Epithelial cell of prostate (primary cell): ENCODE data around the gene PLD5.
"Not testable (repeated sequence)": the region's sequence is repeated elsewhere in the genome, so short reads cannot be mapped to it uniquely, and the experiment has no call there.

ENCODE experiments used
- DNase-seq: peaks from one replicate; pipeline ENCODE4 v3.0.0-alpha.2; 2011; ENCODE audit warnings: low read depth, low spot score
- H3K27ac ChIP-seq: fragments of 450-650 bp; 2 replicates; pipeline ENCODE4 v1.5.1; 2017; ENCODE audit warnings: mild to moderate bottlenecking

The PLD5 gene

GRCh38 chr1:242314085-242314649 lies 210.3 kb downstream of the PLD5 start:
- not testable (repeated sequence) for DNase-seq

GRCh38 chr1:242308681-242309080 lies 215.8 kb downstream of the PLD5 start:
- DNase-seq, H3K27ac ChIP-seq: not testable (repeated sequence)

More at GRCh38 chr1:242314085-242314649, 210.3 kb downstream of the PLD5 start:
- not testable (repeated sequence) for H3K27ac ChIP-seq

GRCh38 chr1:242293781-242294180 lies 230.7 kb downstream of the PLD5 start:
- not testable (repeated sequence) for DNase-seq, H3K27ac ChIP-seq

GRCh38 chr1:242288067-242288466 lies 236.4 kb downstream of the PLD5 start:
- not testable (repeated sequence) for DNase-seq, H3K27ac ChIP-seq

DNA sequence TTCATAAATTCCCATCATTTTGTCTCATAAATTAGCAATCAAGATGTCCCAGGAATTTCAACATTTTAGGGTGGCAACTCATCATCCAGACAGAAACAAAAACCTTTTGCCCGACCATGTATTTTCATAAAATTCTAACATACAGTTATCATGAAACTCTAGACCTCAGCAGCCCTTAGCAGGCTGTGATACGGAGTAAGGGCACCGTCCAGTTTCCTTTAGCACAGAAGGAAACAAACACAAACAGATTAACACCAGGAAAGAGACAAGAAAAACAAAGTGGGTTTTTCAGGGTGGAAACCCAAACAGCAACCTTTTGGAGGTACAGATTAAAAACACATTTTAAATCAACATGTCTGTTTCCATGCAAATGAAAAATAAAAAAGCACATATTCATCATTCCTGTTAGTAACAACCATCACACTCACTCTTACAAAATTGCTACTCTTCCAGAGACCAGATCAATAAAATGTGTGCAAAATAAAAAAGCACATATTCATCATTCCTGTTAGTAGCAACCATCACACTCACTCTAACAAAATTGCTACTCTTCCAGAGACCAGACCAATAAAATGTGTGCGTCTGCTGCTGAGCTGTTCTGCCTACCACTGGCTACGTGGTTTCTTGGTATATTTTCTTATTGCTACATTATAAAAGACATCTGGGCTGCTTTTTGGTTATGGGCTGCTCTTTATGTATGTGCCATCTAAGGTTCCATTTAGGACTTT lies 241.6 kb downstream of the PLD5 start:
- DNase-seq, H3K27ac ChIP-seq: not testable (repeated sequence)

GRCh38 chr1:242278406-242278805 lies 246.1 kb downstream of the PLD5 start:
- not testable (repeated sequence) for H3K27ac ChIP-seq, DNase-seq

GRCh38 chr1:242276769-242277168 lies 247.7 kb downstream of the PLD5 start:
- not testable (repeated sequence) for H3K27ac ChIP-seq, DNase-seq

GRCh38 chr1:242267004-242267403 lies 257.5 kb downstream of the PLD5 start:
- not testable (repeated sequence) for H3K27ac ChIP-seq, DNase-seq

GRCh38 chr1:242264419-242264818 lies 260.1 kb downstream of the PLD5 start:
- DNase-seq, H3K27ac ChIP-seq: not testable (repeated sequence)

DNA sequence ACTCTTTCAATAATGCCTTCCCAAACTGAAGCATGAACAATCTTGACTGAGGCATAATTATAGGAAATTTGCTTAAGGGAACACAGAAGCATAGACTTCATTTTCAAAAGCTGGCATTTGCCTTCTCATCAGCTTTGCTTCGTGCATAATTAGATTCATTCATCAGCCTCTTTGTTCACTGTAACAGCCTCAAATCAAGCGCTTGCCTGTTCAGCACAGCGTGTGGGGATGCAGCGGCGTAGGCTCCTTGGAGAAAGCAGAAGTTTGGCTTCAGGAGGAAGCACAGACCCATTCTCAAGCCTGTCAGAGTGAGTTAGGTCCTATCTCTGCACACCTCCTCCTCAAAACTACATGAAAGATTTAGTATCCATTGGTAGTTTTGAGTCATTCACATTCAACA lies 279.2 kb downstream of the PLD5 start:
- DNase-seq, result no peak
- H3K27ac ChIP-seq, result no peak overlapping the region

DNA sequence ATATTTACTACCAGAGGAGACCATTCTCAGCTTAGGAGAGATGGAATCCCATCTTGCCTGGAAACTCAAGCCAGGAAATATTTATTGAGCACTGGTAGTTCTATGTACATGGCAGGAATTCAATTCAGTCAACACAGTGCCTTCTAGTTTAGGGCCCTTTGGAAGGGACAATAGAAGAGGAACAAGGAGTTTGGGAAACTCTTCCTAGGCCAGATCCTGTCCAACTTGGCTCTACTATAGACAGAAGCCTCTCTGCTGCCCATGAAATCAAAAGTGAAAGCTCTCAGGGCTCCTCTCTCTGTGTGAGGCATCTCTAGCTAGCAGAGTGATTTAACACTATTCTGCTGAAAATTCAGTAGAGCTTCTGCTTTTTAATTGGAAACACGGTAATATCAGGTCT lies 281.0 kb downstream of the PLD5 start:
- no peak for DNase-seq

GRCh38 chr1:242242983-242243382 lies 281.5 kb downstream of the PLD5 start:
- no peak for DNase-seq
- no peak overlapping the region for H3K27ac ChIP-seq

More for the DNA sequence above, 281.0 kb downstream of the PLD5 start:
- H3K27ac ChIP-seq, result no peak overlapping the region

- no peak overlapping the region for H3K27ac ChIP-seq
- no peak for DNase-seq
Observed at GRCh38 chr1:242241936-242242335, 282.6 kb downstream of the PLD5 start.

GRCh38 chr1:242240691-242241090 lies 283.8 kb downstream of the PLD5 start:
- no peak overlapping the region for H3K27ac ChIP-seq
- DNase-seq, result no peak

DNA sequence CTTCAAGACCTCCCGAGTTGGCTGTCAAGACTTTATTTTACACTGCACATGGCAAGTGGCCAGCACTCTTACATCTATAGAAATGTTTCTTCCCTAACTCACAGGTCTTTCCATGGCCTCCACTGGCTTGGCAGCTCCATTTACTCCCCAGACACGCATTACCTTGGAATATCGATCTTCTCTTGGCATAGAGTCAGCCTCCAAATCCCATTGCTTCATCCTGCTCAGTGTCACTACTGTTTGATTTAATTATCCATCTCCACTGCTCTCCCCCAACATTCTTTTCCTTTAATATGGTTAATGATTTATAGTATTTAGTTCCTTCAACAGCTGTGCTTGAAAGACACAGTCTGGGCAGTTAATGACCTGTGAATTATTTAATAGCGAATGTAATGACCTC lies 284.4 kb downstream of the PLD5 start:
- DNase-seq, result no peak
- H3K27ac ChIP-seq, result no peak overlapping the region

DNA sequence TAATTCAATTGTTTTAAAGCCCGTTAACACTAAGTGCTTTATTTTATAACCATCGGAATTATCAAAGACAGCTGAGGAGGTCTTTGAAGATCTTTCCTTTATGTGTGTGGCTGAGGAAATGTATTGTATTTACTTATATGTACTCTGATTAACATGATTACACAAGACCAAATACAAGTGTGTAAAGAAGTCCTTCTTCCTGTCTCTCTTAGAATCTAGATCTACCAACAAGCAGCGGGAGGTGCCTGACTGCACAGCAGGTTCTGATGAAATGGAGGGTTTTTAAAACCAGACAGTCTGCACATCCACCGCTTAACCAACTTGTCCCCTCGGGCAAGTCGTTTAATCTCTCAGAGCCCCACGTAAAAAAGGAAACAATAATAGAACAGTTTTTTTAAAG lies 285.1 kb downstream of the PLD5 start:
- no peak for DNase-seq
- no peak overlapping the region for H3K27ac ChIP-seq

- H3K27ac ChIP-seq, result no peak overlapping the region
- DNase-seq, result no peak
Observed at GRCh38 chr1:242237051-242237450, 287.4 kb downstream of the PLD5 start.

DNA sequence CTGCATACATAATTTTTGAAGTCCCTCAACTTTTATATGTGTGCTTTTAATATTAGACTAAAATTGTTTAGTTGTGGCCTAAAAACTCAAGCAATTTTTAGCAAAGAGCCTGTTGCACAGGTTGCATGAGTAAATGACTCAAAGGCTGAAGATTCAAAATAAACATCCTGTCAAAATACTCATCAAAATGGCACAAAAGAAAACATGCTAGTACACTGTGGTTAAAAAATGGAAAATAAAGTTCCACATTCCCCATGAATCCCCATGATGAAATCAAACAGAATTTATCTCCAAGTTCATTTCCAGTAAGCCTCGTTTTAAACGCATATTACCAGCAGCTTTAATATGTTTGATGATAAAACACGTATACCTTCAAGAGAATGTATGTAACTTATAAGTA lies 295.5 kb downstream of the PLD5 start:
- no peak for DNase-seq
- H3K27ac ChIP-seq, result no peak overlapping the region

DNA sequence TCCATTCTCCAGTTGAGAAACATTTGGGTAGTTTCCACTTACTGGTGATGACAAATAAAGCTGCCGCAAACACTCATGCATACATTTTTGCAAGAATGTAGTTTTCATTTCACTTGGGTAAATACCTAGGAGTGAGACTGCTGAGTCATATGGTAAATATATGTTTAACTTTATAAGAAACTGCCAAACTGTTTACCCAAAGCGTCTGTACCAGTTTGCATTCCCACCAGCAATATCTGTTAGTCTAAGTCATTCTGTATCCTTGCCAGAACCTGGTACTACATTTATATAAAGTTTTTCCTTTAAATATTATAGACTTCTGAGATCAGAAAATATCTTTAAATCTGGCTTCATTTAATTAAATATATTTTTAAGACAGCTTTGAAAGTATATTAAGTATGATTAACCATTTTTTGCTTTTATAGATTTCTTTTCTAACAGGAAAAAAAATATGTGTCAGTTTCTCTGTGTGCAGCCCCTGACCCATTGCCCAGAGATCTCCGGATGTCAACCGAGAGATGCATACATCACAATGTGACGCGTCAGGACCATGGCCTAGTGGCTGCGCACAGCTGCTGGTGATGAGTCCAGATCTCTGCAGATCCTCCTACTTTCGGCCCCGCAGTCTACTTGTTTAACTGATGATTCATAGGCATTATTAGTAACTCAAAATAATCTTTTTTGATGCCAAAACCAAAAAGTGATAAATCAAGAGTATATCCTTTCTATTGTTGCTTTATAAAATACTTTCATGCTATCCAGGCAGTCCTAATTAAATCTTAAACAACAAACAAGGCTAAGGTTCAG lies 298.5 kb downstream of the PLD5 start:
- DNase-seq, result peak; percentile 82
- H3K27ac ChIP-seq, result no peak overlapping the region

DNA sequence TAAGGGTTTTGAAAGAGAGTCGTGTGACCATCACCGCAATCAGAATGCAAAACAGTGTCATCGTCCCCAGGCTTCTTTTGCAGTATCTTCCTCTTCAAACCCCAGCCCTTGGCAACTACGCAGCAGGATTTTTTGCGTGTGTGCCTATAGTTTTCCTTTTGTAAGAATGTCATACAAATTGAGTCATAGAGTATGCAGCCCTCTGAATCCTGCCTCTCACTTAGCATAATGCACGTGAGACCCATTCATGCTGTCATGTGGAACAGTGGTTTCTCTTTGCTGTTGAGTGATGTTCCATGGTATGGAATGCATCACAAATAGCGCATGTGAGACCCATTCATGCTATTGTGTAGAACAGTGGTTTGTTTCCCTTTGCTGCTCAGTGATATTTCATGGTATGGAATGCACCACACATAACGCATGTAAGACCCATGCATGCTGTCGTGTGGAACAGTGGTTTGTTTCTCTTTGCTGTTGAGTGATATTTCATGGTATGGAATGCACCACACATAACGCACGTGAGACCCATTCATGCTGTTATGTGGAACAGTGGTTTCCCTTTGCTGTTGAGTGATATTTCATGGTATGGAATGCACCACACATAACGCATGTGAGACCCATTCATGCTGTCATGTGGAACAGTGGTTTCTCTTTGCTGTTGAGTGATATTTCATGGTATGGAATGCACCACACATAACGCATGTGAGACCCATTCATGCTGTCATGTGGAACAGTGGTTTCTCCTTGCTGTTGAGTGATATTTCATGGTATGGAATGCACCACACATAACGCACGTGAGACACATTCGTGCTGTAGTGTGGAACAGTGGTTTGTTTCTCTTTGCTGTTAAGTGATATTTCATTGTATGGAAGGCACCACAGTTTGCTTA lies 299.4 kb downstream of the PLD5 start:
- DNase-seq, H3K27ac ChIP-seq: not testable (repeated sequence)
